HEK293 (cell line): ENCODE results near the gene UBALD2.

Experiments used
- CTCF ChIA-PET: fragments of 350-600 bp; formaldehyde crosslinking; extraction: SDS; loops from one replicate; lab custom pipeline; 2021; ENCODE audit warnings: antibody characterized with exemption; lab: Yijun Ruan, JAX
- POLR2A ChIA-PET: fragments of 300-600 bp; formaldehyde crosslinking; extraction: SDS; loops from one replicate; lab custom pipeline; 2020; ENCODE audit warnings: antibody characterized with exemption, inconsistent platforms; lab: Yijun Ruan, JAX
- H3K27ac ChIP-seq: fragments of 200-500 bp; sonication (Bioruptor generic); 2 replicates; pipeline ENCODE4 v1.5.1; 2014; ENCODE audit warnings: low read depth, low read length, control low read depth, inconsistent platforms; ENCODE audit errors: extremely low read depth
- H3K36me3 ChIP-seq, 2 experiments: fragments of 200-500 bp in 1 of 2; sonication (Bioruptor generic) in 1 of 2; 1 replicate in 1 of 2; 2 replicates in 1 of 2; pipeline ENCODE4 v1.5.1; 2014 to 2017; ENCODE audit warnings: inconsistent platforms in 2 of 2, low read length in 2 of 2; ENCODE audit not compliant: control insufficient read depth in 2 of 2, insufficient read depth in 1 of 2
- H3K4me1 ChIP-seq: fragments of 200-500 bp; sonication (Bioruptor generic); 2 replicates; pipeline ENCODE4 v1.5.1; 2014; ENCODE audit warnings: mild to moderate bottlenecking, low read length, inconsistent platforms; ENCODE audit not compliant: control insufficient read depth, insufficient read depth
- H3K4me3 ChIP-seq: 2 replicates; pipeline ENCODE4 v1.5.1; 2011; ENCODE audit warnings: low read depth, mild to moderate bottlenecking, control low read depth, low read length, moderate library complexity
- H3K9me3 ChIP-seq: fragments of 200-500 bp; sonication (Bioruptor generic); 2 replicates; pipeline ENCODE4 v1.5.1; 2014; ENCODE audit warnings: low read depth, low read length, inconsistent platforms; ENCODE audit not compliant: control insufficient read depth, insufficient read depth
- FEZF1 ChIP-seq: fragments of 450-650 bp; formaldehyde crosslinking; IDR thresholded peaks from 2 replicates; pipeline ENCODE4 v1.5.1; 2016; ENCODE audit warnings: missing biosample characterization, missing genetic modification characterization
- KLF7 ChIP-seq: fragments of 450-650 bp; formaldehyde crosslinking; IDR thresholded peaks from 2 replicates; pipeline ENCODE4 v1.5.1; 2016; ENCODE audit warnings: missing biosample characterization, missing genetic modification characterization, borderline replicate concordance
- MZF1 ChIP-seq: fragments of 450-650 bp; formaldehyde crosslinking; IDR thresholded peaks from 2 replicates; pipeline ENCODE4 v1.5.1; 2017; ENCODE audit warnings: missing biosample characterization, missing genetic modification characterization, borderline replicate concordance
- PRDM2 ChIP-seq: fragments of 450-650 bp; formaldehyde crosslinking; IDR thresholded peaks from 2 replicates; pipeline ENCODE4 v1.5.1; 2016; ENCODE audit warnings: missing biosample characterization, missing genetic modification characterization, borderline replicate concordance
- SALL2 ChIP-seq: fragments of 450-650 bp; formaldehyde crosslinking; IDR thresholded peaks from 2 replicates; pipeline ENCODE4 v1.5.0; 2017; ENCODE audit warnings: missing biosample characterization, mild to moderate bottlenecking, missing genetic modification characterization, borderline replicate concordance
- ZBTB11 ChIP-seq: fragments of 450-650 bp; formaldehyde crosslinking; conservative IDR thresholded peaks from 2 replicates; pipeline ENCODE4 v1.5.1; 2016; ENCODE audit warnings: low read depth, missing biosample characterization, missing genetic modification characterization
- ZBTB20 ChIP-seq: fragments of 450-650 bp; formaldehyde crosslinking; IDR thresholded peaks from 2 replicates; pipeline ENCODE4 v1.5.1; 2016; ENCODE audit warnings: missing biosample characterization, missing genetic modification characterization
- ZNF112 ChIP-seq: fragments of 450-650 bp; formaldehyde crosslinking; IDR thresholded peaks from 2 replicates; pipeline ENCODE4 v1.5.0; 2017; ENCODE audit warnings: missing biosample characterization, missing genetic modification characterization
- ZNF121 ChIP-seq: fragments of 450-650 bp; formaldehyde crosslinking; IDR thresholded peaks from 2 replicates; pipeline ENCODE4 v1.5.1; 2016; ENCODE audit warnings: missing biosample characterization, missing genetic modification characterization
- ZNF138 ChIP-seq: fragments of 450-650 bp; formaldehyde crosslinking; IDR thresholded peaks from 2 replicates; pipeline ENCODE4 v1.5.1; 2016; ENCODE audit warnings: missing biosample characterization, missing genetic modification characterization, borderline replicate concordance
- ZNF155 ChIP-seq: fragments of 450-650 bp; formaldehyde crosslinking; IDR thresholded peaks from 2 replicates; pipeline ENCODE4 v1.5.1; 2016; ENCODE audit warnings: missing biosample characterization, missing genetic modification characterization
- ZNF157 ChIP-seq: fragments of 450-650 bp; formaldehyde crosslinking; IDR thresholded peaks from 2 replicates; pipeline ENCODE4 v1.5.1; 2016; ENCODE audit warnings: missing biosample characterization, missing genetic modification characterization
- ZNF211 ChIP-seq: fragments of 450-650 bp; formaldehyde crosslinking; IDR thresholded peaks from 2 replicates; pipeline ENCODE4 v1.5.1; 2016; ENCODE audit warnings: low read depth, missing biosample characterization, missing genetic modification characterization
- ZNF221 ChIP-seq: fragments of 450-650 bp; formaldehyde crosslinking; IDR thresholded peaks from 2 replicates; pipeline ENCODE4 v1.5.1; 2017; ENCODE audit warnings: missing biosample characterization, missing genetic modification characterization, borderline replicate concordance
- ZNF23 ChIP-seq: fragments of 450-650 bp; formaldehyde crosslinking; IDR thresholded peaks from 2 replicates; pipeline ENCODE4 v1.5.1; 2016; ENCODE audit warnings: missing biosample characterization, missing genetic modification characterization, borderline replicate concordance
- ZNF302 ChIP-seq: fragments of 450-650 bp; formaldehyde crosslinking; IDR thresholded peaks from 2 replicates; pipeline ENCODE4 v1.5.1; 2016; ENCODE audit warnings: missing biosample characterization, missing genetic modification characterization, low read depth
- ZNF514 ChIP-seq: fragments of 450-650 bp; formaldehyde crosslinking; IDR thresholded peaks from 2 replicates; pipeline ENCODE4 v1.5.1; 2016; ENCODE audit warnings: missing biosample characterization, missing genetic modification characterization
- ZNF530 ChIP-seq: fragments of 450-650 bp; formaldehyde crosslinking; IDR thresholded peaks from 2 replicates; pipeline ENCODE4 v1.5.1; 2016; ENCODE audit warnings: low read depth, missing biosample characterization, missing genetic modification characterization
- ZNF596 ChIP-seq: fragments of 450-650 bp; IDR thresholded peaks from 2 replicates; pipeline ENCODE4 v1.5.0; 2018; ENCODE audit warnings: missing biosample characterization, mild to moderate bottlenecking, missing genetic modification characterization, moderate library complexity
- ZNF626 ChIP-seq: fragments of 450-650 bp; sonication (Bioruptor Pico); formaldehyde crosslinking; IDR thresholded peaks from 2 replicates; pipeline ENCODE4 v1.5.1; 2018; ENCODE audit warnings: missing biosample characterization, missing genetic modification characterization, inconsistent platforms
- ZNF639 ChIP-seq: fragments of 450-650 bp; formaldehyde crosslinking; IDR thresholded peaks from 2 replicates; pipeline ENCODE4 v1.5.1; 2016; ENCODE audit warnings: missing biosample characterization, missing genetic modification characterization
- ZNF792 ChIP-seq: fragments of 450-650 bp; formaldehyde crosslinking; IDR thresholded peaks from 2 replicates; pipeline ENCODE4 v1.5.1; 2016; ENCODE audit warnings: missing biosample characterization, missing genetic modification characterization
- TF ChIP-seq, protein P1 (sequence below): fragments of 450-650 bp; formaldehyde crosslinking; IDR thresholded peaks from 2 replicates; pipeline ENCODE4 v1.5.1; 2016; ENCODE audit warnings: missing biosample characterization, missing genetic modification characterization, low read depth

UBALD2 gene

DNA sequence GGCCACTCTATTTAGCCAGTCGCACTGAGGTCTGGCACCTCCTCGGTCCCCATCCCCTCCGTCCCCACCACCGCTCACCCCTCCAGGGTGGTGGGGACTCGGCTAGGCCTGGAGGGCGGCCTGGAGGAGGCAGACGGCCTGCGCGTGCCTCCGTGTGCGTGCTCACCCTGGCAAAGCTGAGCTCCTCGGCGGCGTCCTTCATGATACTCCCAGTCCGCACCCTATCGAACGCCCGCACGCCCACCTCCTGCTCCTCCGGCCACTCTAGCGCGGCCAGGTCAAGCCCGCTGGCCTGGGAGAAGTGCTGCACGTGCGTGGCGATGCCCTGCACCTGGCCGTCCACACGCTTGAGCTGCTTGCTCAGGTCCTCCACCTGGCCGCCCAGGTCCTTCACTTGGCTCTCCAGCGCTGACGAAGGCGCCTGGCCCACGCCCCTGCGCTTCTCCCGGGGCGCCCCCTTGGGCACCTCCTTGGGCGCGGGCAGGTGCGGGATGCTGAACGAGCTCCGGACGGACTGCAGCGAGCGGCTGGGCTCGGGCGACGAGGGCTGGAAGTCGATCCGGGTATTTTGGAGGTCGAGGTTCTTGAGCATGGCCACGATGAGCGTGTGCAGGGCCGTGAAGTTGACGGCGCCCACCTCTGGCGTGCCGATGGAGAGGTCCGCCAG lies 42.3 kb downstream of the UBALD2 start:
- peaks cover 22 to 41% of the 10 kb centered on the region in 2 experiments for H3K36me3 ChIP-seq
- ChIA-PET CTCF (interaction anchor here (0.8 to 16.6 kb wide), 4 partner anchors 78 to 236 kb away, joined by 3 to 244 read pairs (median 26); partner anchors contain the start of gene SPHK1), POLR2A (no interaction called here)
- H3K9me3 ChIP-seq: no peaks in the 10 kb centered on the region
- no peak overlapping the region for H3K27ac ChIP-seq
- no peaks in the 10 kb centered on the region for H3K4me1 ChIP-seq
- TF ChIP-seq FEZF1 (tag by site-specific recombination) (no peak), SALL2 (tag by site-specific recombination) (no peak), ZNF112 (tag by site-specific recombination) (no peak), ZNF121 (tag by site-specific recombination) (no peak), MZF1 (tag by site-specific recombination) (no peak), ZNF792 (no peak), ZNF596 (no peak), ZNF157 (tag by site-specific recombination) (no peak), ZBTB20 (tag by site-specific recombination) (no peak), ZNF138 (no peak), ZNF23 (no peak), ZNF211 (tag by site-specific recombination) (no peak), ZNF626 (tag by site-specific recombination) (no peak), ZBTB11 (no peak), ZNF514 (tag by site-specific recombination) (no peak), ZNF639 (no peak)
- TF ChIP-seq, all 188 proteins: peak for 0
- no peak overlapping the region for H3K4me3 ChIP-seq

- ChIA-PET POLR2A (no interaction called here), CTCF (interaction anchor here (0.8 to 16.6 kb wide), 4 partner anchors 77 to 236 kb away, joined by 3 to 244 read pairs (median 26); partner anchors contain the start of gene SPHK1)
- TF ChIP-seq ZNF221 (tag by site-specific recombination) (no peak), ZNF155 (tag by site-specific recombination) (no peak), KLF7 (tag by site-specific recombination) (no peak), ZNF530 (no peak), ZNF302 (tag by site-specific recombination) (no peak), PRDM2 (tag by site-specific recombination) (no peak)
- TF ChIP-seq, protein P1, sequence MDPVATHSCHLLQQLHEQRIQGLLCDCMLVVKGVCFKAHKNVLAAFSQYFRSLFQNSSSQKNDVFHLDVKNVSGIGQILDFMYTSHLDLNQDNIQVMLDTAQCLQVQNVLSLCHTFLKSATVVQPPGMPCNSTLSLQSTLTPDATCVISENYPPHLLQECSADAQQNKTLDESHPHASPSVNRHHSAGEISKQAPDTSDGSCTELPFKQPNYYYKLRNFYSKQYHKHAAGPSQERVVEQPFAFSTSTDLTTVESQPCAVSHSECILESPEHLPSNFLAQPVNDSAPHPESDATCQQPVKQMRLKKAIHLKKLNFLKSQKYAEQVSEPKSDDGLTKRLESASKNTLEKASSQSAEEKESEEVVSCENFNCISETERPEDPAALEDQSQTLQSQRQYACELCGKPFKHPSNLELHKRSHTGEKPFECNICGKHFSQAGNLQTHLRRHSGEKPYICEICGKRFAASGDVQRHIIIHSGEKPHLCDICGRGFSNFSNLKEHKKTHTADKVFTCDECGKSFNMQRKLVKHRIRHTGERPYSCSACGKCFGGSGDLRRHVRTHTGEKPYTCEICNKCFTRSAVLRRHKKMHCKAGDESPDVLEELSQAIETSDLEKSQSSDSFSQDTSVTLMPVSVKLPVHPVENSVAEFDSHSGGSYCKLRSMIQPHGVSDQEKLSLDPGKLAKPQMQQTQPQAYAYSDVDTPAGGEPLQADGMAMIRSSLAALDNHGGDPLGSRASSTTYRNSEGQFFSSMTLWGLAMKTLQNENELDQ: no peak
Observed at GRCh38 chr17:76307966-76308338, 42.8 kb downstream of the UBALD2 start, which contains the start of gene QRICH2. Gene QRICH2, minus strand, starts transcription at chr17:76308276. Its CDS starts 278 bp downstream, at chr17:76307998.

More at GRCh38 chr17:76307966-76308338, 42.8 kb downstream of the UBALD2 start, which contains the start of gene QRICH2:
- Histone ChIP-seq H3K9me3 (no peaks in the 10 kb centered on the region), H3K4me1 (no peaks in the 10 kb centered on the region), H3K36me3 (peaks cover 27 to 46% of the 10 kb centered on the region in 2 experiments), H3K27ac (no peak within 1 kb of the TSS), H3K4me3 (no peak within 1 kb of the TSS)
